WI38 (cell line): Measurements from ENCODE around the gene MIER2.
A peak's percentile ranks its signal among the peaks of the same experiment; 100 is the strongest.

Experiments used
- H3K4me3 ChIP-seq: 2 replicates; pipeline ENCODE4 v1.5.1; 2011; ENCODE audit warnings: low read depth, mild to moderate bottlenecking, control low read depth, low read length
- CTCF ChIP-seq: IDR thresholded peaks from 2 replicates; pipeline ENCODE4 v1.5.1; 2012; ENCODE audit warnings: low read depth, mild to moderate bottlenecking, control low read depth, low read length

The MIER2 gene

GRCh38 chr19:343941-344624 lies 513 bp downstream of the MIER2 start:
- TF ChIP-seq CTCF: no peak
- H3K4me3 ChIP-seq: peak overlapping the region; percentile 70

- no peak for TF ChIP-seq CTCF
- peak overlapping the region; percentile 70 for H3K4me3 ChIP-seq
These were observed 1.1 kb downstream of the MIER2 start for GRCh38 chr19:343451-343931.

- H3K4me3 ChIP-seq: peak overlapping the region; percentile 70
- TF ChIP-seq CTCF: no peak
These were observed 1.7 kb downstream of the MIER2 start for GRCh38 chr19:342801-343421.

GRCh38 chr19:342128-342455 lies 2.5 kb downstream of the MIER2 start:
- TF ChIP-seq CTCF: no peak
- no peak overlapping the region; the same call in 1 of the 2 replicates for H3K4me3 ChIP-seq

DNA sequence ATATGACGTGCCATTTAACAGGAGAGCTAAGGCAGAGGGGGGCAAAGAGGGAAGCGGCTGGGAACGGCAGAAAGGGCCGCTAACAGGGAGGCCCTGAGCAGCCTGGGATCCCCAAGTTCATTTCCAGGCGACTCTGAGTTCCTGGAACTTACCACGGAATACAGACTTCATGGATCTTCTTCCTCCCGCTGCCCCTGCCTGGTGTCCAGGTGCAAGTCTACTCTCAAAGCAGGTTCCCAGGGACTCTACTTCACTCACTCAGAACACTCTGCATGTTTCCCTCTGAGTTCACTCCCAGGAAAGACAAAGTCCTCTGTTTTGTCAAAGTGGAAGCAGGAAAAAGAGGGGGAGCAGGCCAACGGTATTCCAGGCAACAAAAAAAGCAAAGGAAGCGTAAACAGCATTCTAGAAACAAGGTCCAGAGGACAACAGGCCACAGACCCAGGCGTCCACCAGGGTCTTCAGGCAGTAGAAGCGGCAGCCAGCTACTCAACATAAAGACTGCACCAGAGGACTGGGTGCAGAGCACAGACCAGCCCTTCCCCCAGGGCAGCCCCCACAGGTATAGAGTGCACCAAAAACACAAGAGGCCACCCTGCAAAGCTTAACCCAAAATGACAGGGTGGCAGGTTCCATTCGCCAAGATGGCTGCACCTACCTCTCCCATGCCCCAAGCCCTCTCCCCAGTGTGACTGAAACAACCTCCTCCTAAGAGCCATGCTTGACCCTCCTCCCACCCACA lies 3.0 kb downstream of the MIER2 start:
- TF ChIP-seq CTCF: no peak
- H3K4me3 ChIP-seq: no peak overlapping the region

GRCh38 chr19:340620-341385 lies 3.8 kb downstream of the MIER2 start:
- H3K4me3 ChIP-seq: no peak overlapping the region
- TF ChIP-seq CTCF: no peak
